ENCODE data around the gene HACD2. TPM values are rescaled to one million over a fixed set of nuclear protein-coding genes. Genes with fewer than 3 reads are reported as not detected.

The HACD2 gene
- total and polyA plus RNA-seq, 8 donors: 5.3 to 36.0 (median 14.4) TPM

DNA sequence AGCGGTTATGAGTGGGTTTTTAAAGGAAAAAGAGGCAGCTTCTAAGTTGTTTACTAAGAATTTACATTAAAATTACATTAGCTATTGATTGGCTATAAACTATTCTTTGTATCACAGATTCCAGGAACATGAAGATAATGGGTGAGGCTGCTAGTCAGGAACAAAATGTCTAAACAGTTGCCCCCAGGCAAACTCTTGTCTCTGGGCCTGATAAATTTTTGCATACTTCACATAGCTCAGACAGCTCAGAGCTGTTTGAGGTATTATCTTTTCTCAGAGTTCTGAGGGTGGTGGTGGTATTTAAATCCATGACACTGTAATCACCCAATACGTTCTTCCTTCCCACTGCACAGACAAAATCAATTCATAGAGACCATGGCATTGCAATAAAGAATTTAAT, 2.1 kb upstream of the HACD2 start:
- Histone ChIP-seq H3K27ac (no peak overlapping the region), H3K36me3 (peaks cover 0 to 18% (median 5%) of the 10 kb centered on the region in 4 donors), H3K4me3 (no peak overlapping the region), H3K4me1 (peaks cover 6 to 35% (median 25%) of the 10 kb centered on the region in 4 donors), H3K9me3 (peaks cover 0 to 15% (median 10%) of the 10 kb centered on the region in 4 donors), H3K27me3 (no peaks in the 10 kb centered on the region)
- TF ChIP-seq, protein P1, sequence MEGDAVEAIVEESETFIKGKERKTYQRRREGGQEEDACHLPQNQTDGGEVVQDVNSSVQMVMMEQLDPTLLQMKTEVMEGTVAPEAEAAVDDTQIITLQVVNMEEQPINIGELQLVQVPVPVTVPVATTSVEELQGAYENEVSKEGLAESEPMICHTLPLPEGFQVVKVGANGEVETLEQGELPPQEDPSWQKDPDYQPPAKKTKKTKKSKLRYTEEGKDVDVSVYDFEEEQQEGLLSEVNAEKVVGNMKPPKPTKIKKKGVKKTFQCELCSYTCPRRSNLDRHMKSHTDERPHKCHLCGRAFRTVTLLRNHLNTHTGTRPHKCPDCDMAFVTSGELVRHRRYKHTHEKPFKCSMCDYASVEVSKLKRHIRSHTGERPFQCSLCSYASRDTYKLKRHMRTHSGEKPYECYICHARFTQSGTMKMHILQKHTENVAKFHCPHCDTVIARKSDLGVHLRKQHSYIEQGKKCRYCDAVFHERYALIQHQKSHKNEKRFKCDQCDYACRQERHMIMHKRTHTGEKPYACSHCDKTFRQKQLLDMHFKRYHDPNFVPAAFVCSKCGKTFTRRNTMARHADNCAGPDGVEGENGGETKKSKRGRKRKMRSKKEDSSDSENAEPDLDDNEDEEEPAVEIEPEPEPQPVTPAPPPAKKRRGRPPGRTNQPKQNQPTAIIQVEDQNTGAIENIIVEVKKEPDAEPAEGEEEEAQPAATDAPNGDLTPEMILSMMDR (IDR thresholded peaks at IDR 0.05): no peak
- intact Hi-C loops (cut with DNase I; ENCODE audit: low total_unique reads): no loop called here
- DNase-seq: no peak
- 83 to 92% (median 86%) methylated on average over 2 of the region's 2 CpGs for WGBS, 5 donors

DNA sequence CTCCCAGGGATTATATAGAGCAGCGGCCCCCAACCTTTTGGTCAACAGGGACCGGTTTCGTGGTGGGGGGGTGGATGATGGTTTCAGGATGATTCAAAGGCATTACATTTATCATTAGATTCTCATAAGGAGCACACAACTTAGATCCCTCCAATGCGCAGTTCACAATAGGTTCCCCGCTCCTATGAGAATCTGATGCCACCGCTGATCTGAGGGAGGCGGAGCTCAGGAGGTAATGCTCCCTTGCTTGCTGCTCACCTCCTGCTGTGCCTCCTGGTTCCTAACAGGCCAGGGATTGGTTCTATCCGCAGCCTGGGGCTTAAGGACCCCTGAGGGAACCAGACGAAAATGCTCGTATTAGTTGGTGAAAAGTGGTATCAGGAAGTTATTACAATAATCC, 1.3 kb upstream of the HACD2 start:
- WGBS, 5 donors: 3 to 7% (median 4%) methylated on average over 10 of the region's 10 CpGs
- H3K4me1 ChIP-seq: peaks cover 6 to 35% (median 25%) of the 10 kb centered on the region in 4 donors
- intact Hi-C loops (cut with DNase I; ENCODE audit: low total_unique reads): no loop called here

DNA sequence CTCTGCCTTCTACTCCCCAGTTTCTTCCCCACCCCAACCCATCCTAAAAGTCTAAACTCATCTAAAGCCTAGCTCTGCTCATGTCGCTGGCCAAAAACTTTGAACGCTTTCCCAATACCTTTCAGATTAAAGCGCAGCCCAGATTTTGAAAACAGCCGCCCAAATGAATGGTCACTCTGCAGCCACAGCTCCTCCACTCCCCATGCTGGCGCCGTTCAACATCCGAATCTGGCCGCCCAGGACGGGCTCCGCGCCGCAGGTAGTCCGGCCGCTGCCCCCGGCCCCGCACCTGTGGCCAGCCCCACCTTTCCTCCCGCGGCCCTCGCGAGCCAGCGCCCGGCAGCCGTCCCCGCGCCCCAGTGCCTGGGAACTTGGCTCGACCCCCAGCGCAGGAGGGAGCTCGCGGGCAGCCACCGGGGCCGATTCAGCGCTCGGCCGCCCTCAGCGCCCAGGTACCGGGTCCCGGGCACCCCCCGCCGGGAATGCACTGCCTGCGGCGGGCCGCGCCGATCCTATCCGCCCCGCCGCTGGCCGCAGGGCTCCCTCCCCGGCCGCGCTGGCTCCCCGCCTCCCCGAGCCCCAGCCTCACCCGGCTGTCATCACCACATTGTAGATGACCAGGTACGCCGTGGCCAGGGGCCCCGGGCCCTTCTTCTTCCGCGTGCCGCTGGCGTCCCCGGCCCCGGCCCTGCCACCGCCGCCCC, 417 bp downstream of the HACD2 start:
- 0 to 2% (median 1%) methylated on average over 27 to 65 of the region's 65 CpGs for WGBS, 5 donors
- Histone ChIP-seq H3K4me1 (peaks cover 6 to 35% (median 25%) of the 10 kb centered on the region in 4 donors), H3K27ac (peak overlapping the region; percentile 88 to 95 (median 92)), H3K27me3 (no peaks in the 10 kb centered on the region), H3K4me3 (peak overlapping the region; percentile 88 to 96 (median 92)), H3K36me3 (peaks cover 11 to 27% (median 22%) of the 10 kb centered on the region in 4 donors), H3K9me3 (no peaks in the 10 kb centered on the region)
- TF ChIP-seq POLR2AphosphoS5 (IDR thresholded peaks at IDR 0.05): no peak
- peak in 1 of 2 donors; percentile 67 for DNase-seq
- intact Hi-C loops (cut with DNase I; ENCODE audit: low total_unique reads): no loop called here

More for the DNA sequence above, 1.3 kb upstream of the HACD2 start:
- Histone ChIP-seq H3K36me3 (peaks cover 4 to 16% (median 10%) of the 10 kb centered on the region in 4 donors), H3K4me3 (peak overlapping the region; percentile 88 to 96 (median 92)), H3K27me3 (no peaks in the 10 kb centered on the region), H3K9me3 (peaks cover 0 to 12% (median 9%) of the 10 kb centered on the region in 4 donors), H3K27ac (peak overlapping the region; percentile 11 to 95 (median 92))
- no peak for TF ChIP-seq POLR2AphosphoS5 (IDR thresholded peaks at IDR 0.05)
- TF ChIP-seq EP300 (IDR thresholded peaks at IDR 0.05): no peak
- no peak for TF ChIP-seq POLR2A (IDR thresholded peaks at IDR 0.05)
- TF ChIP-seq, protein P1 (IDR thresholded peaks at IDR 0.05): no peak
- DNase-seq: peak; percentile 40 to 70

DNA sequence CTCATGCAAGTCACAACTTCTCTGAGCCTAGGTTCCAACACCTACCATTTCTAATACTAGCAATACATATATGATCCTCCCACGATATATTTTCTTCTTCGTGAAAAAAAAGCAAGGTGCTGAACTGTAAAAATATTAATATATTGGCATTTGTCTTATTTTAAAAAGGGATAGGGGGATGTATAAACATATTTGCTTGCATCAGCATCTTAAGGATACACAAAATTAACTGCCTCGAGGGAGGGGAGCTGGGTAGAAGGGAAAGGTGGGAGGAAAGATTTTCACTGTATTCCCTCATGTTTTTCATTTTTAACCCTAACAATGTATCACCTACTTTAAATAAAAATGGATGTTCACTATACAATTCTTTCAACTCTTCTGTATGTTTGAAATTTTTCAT, 1.3 kb downstream of the HACD2 start:
- Histone ChIP-seq H3K4me1 (peaks cover 6 to 35% (median 25%) of the 10 kb centered on the region in 4 donors), H3K4me3 (peak overlapping the region in 2 of 4 donors; percentile 88 to 94), H3K27ac (no peak overlapping the region), H3K27me3 (no peaks in the 10 kb centered on the region), H3K36me3 (peaks cover 11 to 35% (median 30%) of the 10 kb centered on the region in 4 donors), H3K9me3 (no peaks in the 10 kb centered on the region)
- DNase-seq: no peak
- 61 to 74% (median 72%) methylated on average over 3 of the region's 3 CpGs for WGBS, 5 donors
- intact Hi-C loops (cut with DNase I; ENCODE audit: low total_unique reads): no loop called here
- TF ChIP-seq POLR2AphosphoS5 (IDR thresholded peaks at IDR 0.05): no peak
- no peak for TF ChIP-seq POLR2A (IDR thresholded peaks at IDR 0.05)

DNA sequence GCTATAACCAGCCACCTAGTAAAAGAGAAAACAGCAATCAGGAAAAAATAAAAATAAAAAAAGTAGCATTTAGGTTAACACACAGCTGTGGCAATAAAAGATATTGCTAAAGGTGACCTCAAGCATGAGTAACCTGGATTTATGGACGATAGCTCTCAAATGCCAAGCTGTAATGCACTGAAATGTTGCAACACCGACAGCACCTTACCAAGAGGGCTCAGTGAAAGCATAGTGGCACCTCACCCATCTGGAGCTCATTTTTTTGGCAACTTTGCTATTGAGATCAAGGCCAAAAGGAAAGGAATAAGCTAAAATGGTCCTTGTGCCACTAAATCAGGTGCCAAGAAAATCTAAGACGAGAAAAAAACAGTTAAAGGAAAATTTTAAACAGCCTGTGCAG, 2.5 kb downstream of the HACD2 start:
- DNase-seq: no peak
- WGBS, 5 donors: 81 to 91% (median 88%) methylated on average over 3 of the region's 3 CpGs
- TF ChIP-seq POLR2AphosphoS5 (IDR thresholded peaks at IDR 0.05) (no peak), EP300 (IDR thresholded peaks at IDR 0.05) (no peak), POLR2A (IDR thresholded peaks at IDR 0.05) (no peak)
- TF ChIP-seq, protein P1 (IDR thresholded peaks at IDR 0.05): no peak
- H3K27ac ChIP-seq: no peak overlapping the region
- H3K4me3 ChIP-seq: no peak overlapping the region
- no peaks in the 10 kb centered on the region for H3K27me3 ChIP-seq
- no peaks in the 10 kb centered on the region for H3K9me3 ChIP-seq
- H3K4me1 ChIP-seq: peaks cover 6 to 35% (median 25%) of the 10 kb centered on the region in 4 donors
- H3K36me3 ChIP-seq: peaks cover 11 to 45% (median 40%) of the 10 kb centered on the region in 4 donors
- intact Hi-C loops (cut with DNase I; ENCODE audit: low total_unique reads): no loop called here

Data from stomach (tissue), 9 donors.